Stimulated activated CD8-positive, alpha-beta memory T cell treated with anti-CD3 and anti-CD28 coated beads, Interleukin-15, amount 100 ng/mL, for 24 hours (primary cell): Measurements from ENCODE around the gene SLC28A3.

ENCODE experiments used
- DNase-seq: peaks from one replicate; pipeline ENCODE4 v3.0.0-alpha.2; 2020; ENCODE audit warnings: low read depth

Gene SLC28A3

DNA sequence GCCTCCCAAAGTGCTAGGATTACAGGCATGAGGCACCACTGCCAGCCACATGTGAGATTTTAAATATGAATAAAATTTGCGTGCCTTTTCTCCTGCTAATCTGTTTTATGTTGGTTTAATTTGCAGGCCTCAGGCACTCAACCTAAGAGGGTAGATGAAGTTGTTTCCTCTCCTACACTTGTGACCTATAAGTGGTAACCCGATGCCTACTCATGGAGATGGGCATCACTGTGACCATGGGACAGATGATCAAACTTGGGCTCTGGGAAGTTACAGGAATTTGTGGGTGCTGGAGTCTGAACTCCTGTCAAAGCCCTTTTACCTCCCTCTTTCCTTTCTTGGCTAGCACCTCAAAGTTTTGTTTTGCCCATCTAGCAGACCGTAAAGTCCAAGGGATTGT, 1.1 kb downstream of the SLC28A3 start:
- DNase-seq, result no peak

DNA sequence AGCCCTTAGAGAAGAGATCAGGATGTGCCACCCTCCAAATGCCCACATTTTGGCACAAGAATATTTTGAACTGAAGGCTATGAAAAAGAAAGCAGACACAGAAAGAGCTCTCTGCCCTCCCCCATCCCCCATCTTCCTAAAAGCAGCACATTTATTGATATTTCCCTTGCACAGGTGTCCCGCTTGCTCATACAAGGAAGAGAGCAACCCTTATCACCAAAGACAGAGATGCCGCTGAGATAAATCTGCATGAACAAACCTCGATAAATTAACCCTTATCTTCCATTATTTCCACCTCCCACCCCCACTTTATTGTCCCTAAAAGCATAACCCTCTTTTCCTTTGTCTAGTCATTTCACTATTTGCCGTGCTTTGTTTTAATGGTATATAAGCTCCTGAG, 1.8 kb downstream of the SLC28A3 start:
- DNase-seq, result no peak

DNA sequence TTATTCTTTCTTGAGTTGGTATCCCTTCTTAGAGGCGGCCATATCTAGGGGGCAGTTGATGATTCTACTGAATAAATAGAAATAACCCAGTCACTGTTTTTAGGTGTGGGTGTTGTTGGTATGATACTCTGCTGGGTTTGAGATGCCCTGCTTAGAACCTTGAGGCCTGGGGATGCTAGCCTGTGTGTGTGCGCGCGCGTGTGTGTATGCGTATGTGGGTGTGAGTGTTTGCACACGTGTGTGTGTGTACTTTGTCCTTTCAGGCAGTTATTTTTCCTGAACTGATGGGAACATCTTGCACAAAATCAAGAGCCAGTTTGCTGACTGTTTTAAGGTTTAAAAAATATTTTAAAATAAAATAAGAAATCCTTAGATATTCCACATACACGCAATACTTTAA, 3.3 kb downstream of the SLC28A3 start:
- no peak for DNase-seq

DNA sequence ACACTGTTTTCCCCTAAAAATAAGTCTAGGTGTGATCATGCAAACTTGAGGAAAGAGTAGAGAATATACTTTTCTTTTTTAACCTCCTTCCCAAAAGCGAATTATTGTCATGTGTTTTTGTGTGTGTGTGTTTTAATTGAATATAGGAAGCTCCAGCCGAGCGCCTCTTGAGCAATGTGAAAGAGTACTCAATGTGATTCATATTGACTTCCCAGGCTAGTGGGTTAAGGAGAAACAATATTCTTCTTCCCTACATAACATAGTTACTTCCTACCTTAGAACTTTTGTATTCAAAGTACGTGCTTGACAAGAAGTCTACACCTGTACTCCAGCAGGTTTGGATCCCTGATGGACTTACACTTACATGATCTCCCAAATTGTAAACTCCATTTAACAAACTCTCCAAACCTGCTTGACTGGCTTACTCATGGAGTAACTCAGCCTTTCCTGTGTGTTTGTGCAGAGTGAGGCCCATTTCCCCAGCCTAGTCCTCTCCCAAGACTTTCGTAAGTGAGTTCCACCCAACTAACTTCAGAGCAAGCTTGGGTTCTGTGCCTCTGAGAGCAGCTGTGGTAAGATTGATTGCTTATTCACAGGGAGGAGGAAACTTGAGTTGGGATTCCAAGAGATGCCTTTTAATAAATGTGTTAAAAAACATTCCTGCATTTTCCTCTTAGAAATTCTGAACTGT, 9.3 kb downstream of the SLC28A3 start:
- DNase-seq, result no peak

DNA sequence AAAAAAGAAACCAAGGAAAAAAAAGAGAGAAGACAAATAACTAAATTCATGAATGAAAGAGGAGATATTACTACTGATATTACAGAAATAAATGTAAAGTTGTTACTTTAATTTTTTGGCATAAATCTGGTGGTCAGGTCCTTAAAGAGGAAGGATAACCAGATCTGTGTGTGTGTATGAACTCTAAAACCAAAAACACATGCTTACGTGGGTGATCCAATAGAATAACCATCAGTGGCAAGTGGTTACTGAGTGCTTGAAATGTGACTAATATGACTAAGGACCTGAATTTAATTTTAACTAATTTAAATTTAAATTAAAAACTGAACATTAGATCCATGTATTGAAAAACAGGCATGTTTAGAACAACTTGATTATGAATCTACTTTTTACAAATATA, 10.3 kb downstream of the SLC28A3 start:
- no peak for DNase-seq

DNA sequence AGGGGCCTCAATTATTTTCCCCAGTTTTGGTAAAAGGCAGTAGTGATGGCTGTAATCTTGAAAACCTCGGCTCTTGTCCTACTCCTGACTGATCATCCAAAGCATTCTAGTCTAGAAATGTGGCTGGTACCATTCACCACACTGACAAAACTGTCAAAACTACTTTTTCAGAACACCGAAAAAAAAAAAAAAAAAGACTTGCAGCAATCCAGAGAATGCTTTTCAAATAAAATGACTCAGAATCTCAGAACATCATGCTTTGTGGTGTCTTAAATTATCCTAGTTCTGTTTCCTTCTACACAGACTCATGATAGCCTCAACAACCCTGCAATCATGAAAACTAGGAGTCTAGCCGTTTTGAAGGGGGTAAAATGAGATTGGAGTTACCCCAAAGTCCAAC, 13.4 kb downstream of the SLC28A3 start:
- DNase-seq, result no peak

DNA sequence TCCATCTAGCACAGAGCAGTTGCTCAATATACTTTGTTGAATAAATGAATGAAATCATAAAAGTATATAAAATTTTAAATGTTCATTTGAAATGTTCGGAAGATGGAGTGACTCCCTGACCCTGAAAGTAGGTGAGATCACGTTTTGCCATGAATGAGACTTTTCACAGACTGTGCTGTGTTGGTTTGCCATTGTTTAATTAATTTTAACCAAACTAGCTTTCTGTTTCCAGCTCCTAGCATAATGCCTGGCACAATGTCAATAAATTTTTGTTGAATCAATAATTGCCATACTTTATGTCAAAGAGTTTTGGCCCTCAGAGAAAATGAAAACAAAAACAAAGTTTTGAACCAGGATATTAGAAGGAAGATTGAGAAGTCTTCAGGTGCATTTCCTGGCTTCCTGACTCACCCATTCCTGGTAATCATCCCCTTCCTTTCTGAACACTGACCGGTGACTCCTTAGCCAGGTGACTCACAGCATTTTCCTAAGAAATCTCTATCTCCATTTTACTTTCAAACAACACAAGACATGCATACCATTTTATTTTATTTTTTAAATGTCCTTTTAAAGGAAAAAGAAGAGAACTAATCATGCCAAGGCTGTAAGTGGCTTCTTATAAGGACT, 15.1 kb downstream of the SLC28A3 start:
- DNase-seq, result no peak

DNA sequence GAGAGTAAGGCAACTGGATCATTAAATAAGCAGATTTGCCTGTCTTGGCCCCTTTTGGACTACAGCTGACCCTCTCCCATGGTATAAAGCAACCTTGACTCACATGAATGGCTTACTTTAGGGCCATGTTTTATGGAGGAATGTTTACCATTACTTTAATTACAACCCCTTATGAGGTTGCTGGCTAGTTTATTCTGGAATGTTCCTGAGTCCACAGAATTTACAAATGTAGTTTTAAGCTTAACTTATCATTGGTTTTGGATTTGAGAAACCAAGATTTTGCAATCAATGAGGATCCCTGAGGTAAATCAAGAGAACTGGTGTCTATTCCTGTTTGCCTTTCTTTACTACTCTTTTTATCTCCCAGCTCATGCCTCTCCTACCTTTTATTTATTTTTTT, 15.7 kb downstream of the SLC28A3 start:
- DNase-seq, result no peak

DNA sequence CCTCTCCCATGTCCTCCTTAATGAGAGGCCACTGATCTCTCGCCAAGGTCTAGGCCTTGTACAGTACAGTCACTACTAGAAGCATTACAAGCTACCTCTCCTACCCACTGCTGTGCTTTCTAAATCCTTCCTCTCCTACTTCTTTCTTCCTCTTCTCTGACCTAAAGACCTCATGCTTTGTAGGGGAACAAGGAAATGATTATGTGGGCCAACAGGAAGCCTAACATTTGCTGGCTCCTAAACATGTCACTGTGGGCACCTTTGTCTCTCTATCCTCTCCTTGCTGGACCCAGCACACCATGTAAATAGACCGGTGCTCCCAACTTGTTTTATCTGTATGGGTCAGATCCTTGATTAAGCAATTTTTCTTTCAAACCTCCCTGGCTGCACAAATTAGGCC, 16.7 kb downstream of the SLC28A3 start:
- DNase-seq, result no peak

DNA sequence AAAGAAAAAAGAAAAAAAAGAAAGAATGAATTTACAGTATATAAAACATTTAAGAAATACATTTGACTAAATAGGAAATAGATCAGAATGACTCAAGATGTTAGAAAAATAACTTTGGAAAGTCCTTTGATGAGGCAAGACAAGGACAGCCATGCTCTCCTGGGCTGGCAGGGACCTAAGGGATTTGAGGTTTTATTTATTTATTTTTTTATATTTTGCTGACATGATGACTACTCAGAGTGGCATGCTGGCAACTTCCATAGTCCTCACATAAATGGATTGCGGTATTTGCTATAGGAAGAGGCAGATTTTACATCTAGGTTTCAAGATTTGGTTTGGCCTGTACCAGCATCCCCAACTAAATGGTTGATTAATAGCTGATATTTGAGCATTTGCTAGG, 17.7 kb downstream of the SLC28A3 start:
- no peak for DNase-seq

DNA sequence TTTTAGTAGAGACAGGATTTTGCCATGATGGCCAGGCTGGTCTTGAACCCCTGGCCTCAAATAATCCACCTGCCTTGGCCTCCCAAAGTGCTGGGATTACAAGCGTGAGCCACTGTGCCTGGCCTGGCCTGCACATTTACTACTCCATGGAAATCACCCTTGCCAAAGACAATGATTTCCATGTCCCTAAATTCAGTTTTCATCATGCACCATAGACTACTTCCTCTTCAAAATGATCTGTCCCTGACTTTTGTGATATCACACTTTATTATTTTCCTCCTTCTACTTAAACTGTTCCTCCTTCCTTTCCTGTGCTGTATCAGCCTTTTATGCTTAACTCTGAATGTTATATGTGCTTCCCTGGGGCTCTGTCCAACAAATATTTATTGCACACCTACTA, 20.3 kb downstream of the SLC28A3 start:
- no peak for DNase-seq

DNA sequence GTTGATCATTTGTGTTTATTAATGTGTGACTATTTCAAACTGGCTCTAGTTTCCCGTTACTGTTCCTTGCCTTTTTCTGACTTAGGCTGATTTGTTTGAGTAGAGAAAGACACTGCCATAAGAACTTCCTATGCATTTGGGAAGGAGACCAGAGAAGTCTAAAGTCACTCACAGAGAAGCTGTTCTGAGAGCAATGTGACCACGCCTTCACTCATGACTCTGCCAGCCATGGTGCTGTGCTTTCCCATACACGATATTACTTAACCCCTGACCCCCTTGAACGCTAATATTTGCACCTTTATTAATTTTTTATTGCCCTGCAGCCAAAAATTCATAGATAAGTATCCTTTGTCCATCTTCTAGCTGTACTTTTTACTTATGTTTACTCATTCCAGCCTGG, 20.9 kb downstream of the SLC28A3 start:
- no peak for DNase-seq

DNA sequence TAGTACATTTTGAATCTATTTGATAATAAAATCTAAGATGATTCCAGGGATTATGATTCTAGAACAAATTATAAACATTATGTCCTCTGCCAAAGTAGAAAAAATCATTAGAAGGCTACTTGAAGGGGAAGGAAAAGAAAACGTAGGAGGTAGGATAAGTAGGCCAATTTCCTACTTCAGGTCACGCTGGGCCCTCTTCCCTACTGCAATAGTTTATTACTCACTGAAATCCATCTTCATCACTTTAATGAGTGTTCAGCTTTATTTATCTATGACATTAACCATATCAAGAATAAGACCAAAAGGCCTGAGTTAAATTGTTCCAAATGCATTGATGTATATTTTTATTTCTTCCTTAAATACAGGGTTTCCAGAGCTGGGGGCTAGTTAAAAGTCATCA, 21.6 kb downstream of the SLC28A3 start:
- DNase-seq, result no peak

DNA sequence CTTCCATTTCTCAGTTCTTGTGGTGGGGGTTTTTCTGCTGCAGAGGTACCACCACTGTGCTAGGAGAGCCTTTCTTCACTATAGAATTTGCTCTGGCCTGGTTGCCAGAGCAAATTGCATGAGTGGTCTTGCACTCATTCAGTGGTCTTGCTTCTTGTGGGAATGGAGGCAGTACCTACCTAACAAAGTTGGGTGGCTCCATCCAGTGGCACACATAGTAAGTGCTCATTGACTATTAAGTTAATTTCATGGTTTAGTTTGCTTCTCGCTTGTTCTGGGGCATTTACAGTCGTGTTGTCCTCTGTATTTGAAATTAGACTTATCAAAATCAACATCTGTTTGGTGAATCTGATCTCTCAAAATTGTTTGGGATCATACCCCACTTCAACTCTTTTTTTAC, 23.0 kb downstream of the SLC28A3 start:
- DNase-seq, result no peak

DNA sequence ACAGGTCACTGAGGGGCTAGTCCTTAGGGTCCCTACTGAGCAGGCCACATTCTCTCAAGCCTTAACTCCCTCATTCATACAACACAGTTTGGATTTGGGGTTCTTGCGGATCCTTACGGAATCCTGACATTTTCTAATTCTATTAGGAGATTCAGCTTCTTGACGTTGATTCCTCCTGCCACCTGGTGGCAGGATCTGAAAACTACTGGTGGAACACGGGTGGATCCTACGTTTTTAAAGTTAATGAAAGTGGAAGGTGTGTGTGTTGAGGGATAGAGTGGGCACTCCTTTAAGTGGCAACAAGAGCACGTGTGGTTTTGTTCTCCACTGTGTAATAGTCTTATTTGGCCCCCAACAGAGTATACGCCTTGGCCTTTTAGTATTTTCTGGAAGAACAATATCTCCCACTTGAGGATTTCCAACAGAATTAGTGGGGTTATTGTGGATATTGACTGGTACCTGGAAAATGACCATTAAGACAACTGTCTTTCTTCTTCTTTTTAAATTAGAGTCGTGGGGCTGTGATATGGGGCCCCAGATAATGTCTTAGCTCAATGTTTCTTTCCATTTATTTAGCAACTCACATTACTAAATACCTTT, 25.2 kb downstream of the SLC28A3 start:
- DNase-seq, result no peak

DNA sequence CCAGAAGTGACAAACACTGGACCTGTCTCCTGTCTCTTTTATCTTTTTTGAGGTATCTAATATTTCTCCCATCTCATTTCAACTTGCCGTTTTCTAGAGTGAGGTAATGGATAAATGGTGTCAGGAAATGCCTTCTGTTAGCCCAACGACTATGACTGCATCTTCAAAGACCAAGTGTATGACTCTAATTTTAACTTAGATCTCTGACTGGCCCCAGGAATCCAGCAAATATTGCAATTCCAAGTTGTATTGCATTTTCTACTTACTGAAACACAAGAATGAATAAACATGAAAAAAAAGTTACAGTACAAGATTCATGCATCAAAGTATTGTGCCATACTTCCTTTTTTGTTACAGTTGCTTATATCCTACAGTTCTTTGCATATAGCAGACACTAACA, 26.3 kb downstream of the SLC28A3 start:
- no peak for DNase-seq

DNA sequence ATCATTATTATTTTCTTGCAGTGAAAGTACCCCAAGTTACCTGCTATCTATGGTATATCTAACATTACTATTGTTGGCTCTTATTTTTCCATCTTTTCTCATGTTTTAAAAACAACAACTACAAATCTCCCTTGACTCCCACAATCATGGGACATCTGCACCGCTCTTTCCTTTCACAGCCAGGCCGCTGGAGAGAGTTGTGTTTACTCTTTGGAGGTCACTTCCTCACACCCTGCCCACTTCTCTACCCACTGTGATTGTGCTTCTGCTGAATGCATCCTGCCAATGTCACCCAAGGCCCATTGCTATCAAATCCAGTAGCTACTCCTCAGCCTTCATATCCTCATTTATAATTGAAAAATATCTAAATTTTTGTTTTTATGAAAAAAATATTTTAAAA, 29.7 kb downstream of the SLC28A3 start:
- DNase-seq, result no peak

DNA sequence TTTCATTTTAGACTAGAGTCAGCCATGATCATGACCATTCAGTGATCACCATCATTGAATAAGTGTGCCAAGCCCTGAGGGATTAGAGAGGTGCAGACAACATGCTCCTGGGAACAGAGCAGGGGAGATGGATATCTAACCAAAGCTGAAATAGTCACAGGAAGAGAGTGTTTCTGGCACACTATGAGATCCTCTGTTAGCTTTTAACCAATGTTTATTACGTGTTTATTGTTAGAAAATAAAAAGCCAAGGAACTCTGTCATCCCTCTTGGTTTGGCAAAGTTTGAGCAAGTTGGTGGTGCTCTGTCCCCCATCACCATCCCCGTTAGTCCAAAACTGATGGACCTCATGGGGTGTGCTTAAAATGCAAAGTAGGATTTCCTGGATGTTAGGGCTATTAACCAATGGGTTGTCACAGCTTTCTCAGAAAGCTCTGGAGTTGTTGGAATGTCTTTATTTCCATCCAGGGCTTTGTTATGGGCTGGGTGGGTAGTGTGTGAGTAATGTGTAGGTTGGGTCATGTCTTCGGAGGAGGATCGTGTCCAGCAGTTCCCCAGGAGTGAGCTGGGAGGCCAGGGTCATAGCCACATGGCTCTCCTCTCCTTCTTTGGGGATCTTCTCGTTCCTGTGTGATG, 34.9 kb downstream of the SLC28A3 start:
- DNase-seq, result no peak

DNA sequence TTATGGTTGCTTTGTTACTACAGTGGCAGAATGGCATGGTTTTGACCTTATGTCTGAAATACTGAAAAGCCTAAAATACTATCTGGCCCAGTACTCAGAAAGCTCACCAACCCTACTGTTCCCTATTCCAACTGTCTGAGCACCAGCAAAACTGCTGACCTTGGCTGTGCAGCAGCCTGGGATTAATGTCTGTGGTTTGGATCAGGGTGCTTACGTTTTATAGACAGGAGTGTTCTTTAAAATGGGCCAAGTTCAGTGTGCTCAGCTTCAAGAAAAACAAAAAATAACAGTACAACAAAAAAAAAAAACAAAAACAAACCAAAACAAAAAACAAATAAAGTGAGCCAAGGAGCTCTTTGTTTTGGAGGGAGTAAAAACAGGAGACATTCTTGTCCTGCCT, 36.4 kb downstream of the SLC28A3 start:
- DNase-seq, result no peak

DNA sequence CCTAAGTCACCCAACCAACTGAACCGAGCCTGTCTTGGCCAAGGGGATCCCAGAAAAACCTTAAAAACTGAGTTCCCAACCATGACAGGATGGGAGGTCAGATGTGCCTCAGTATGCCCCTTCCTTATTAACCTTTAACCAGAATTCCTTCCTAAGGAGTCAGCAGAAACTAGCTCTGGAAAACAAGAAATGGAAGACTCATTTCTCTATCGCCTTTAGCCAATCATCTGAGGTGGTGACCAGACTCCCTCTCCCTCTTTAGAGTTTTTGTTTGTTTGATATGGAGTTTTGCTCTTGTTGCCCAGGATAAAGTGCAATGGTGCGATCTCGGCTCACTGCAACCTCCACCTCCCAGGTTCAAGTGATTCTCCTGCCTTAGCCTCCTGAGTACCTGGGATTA, 37.5 kb downstream of the SLC28A3 start:
- DNase-seq, result no peak

DNA sequence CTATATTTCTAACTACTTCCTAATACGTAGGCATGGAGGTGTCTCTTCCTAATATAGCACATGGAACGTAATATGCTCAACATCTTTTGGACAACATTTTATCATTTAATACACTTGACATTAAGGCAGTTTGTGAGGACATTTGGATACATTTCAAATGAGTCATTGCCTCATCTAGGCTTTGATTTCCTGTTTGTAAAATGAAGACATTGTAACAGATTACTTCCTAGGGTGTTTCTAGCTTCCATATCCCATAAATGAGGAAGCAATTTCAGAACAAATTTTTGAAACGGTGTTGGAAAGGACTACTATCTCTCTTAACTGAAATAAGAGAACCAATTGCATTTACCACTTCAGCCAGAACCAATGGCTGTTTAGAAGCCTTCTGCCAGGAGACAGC, 38.7 kb downstream of the SLC28A3 start:
- DNase-seq, result no peak

DNA sequence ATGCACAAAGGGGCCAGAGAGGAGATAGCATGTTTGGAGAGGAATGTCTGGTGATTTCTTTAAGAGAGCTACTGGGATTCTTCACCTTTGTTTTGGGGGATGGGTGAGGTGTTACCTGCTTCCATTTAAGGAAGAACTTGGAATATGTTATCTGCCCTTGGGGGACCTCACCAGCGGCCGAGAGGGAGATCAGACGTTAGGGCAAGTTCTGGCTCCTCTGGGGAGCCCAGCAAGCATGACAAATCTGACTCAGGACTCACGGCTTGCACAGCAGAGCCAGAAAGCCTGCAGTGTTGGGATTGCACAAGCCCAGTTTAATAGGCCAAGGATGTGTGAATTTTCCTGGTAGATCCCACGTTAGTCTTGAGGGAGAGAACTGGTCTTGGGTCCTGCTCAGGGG, 40.3 kb downstream of the SLC28A3 start:
- no peak for DNase-seq

DNA sequence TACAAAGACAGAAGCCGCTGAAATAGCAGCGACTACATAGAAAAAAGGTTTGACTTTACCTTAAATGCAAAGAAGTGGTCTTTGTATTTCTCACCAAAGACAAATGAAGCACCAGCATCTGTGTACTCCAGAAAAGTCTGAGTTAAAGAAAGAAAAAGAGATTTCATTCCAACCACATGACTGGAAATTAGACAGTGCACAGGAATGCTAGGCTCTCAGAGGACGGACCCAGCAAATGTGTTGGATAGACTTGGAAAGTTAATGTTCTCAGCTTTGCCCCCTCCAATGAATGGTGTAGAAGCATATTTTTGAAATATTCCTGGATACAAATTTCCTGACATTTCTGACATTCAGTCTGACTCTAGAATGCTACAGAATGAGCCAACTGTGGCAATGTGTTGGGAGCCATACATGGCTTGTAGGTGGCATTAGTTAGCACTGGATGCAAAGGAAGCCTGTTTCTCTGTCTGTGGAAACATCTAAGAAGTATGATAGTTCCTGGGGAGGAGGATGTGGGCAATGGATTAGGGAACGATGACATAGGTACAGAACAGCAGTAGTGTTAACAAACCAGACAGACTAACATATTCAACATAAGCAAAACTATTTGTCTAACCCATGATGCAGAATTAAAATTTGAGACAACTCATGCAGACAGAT, 43.3 kb downstream of the SLC28A3 start:
- DNase-seq, result no peak
